GM13977 (cell line): ENCODE measurements around the gene MYO18A.
"Not testable (repeated sequence)": the region's sequence is repeated elsewhere in the genome, so short reads cannot be mapped to it uniquely, and the experiment has no call there.

Experiments used
- DNase-seq: peaks from one replicate; pipeline ENCODE4 v3.0.0; 2012; ENCODE audit warnings: low spot score
- CTCF ChIP-seq: IDR thresholded peaks from 2 replicates; pipeline ENCODE4 v1.5.1; 2012; ENCODE audit warnings: mild to moderate bottlenecking, control low read depth; ENCODE audit not compliant: insufficient read depth; ENCODE audit errors: extremely low read depth, missing control alignments
- in situ Hi-C: fragments of 300-500 bp; cut with MboI; formaldehyde crosslinking; loops from one replicate; pipeline ENCODE4 v1.12.0; 2022; ENCODE audit warnings: low sequenced_read_pairs, low pct_unique_long_range_greater_than_20kb, mixed read lengths, inconsistent platforms; ENCODE audit not compliant: unreplicated experiment

The MYO18A gene

GRCh38 chr17:29176558-29177351 lies 3.4 kb downstream of the MYO18A start:
- DNase-seq, result peak; percentile 86
- in situ Hi-C loops, result no loop called here
- no peak for TF ChIP-seq CTCF

GRCh38 chr17:29175349-29175748 lies 4.8 kb downstream of the MYO18A start:
- no peak for DNase-seq
- in situ Hi-C loops, result no loop called here
- no peak for TF ChIP-seq CTCF

- no peak for TF ChIP-seq CTCF
- in situ Hi-C loops, result no loop called here
- no peak for DNase-seq
These were observed 7.6 kb downstream of the MYO18A start for GRCh38 chr17:29172589-29172988.

- no peak for TF ChIP-seq CTCF
- DNase-seq, result no peak
- in situ Hi-C loops, result no loop called here
These were observed 9.5 kb downstream of the MYO18A start for GRCh38 chr17:29170682-29171081.

GRCh38 chr17:29169806-29170591 lies 10.2 kb downstream of the MYO18A start:
- in situ Hi-C loops, result no loop called here
- no peak for TF ChIP-seq CTCF
- DNase-seq, result no peak

GRCh38 chr17:29168759-29169126 lies 11.5 kb downstream of the MYO18A start:
- DNase-seq, result not testable (repeated sequence)

More at GRCh38 chr17:29168759-29169126, 11.5 kb downstream of the MYO18A start:
- in situ Hi-C loops, result not testable (repeated sequence)
